T-helper 9 cell (primary cell): ENCODE data around the gene B3GAT2.

ENCODE experiments used
- DNase-seq: peaks from one replicate; pipeline ENCODE4 v3.0.0-alpha.2; 2020

Gene B3GAT2

GRCh38 chr6:70894001-70894400, 62.9 kb downstream of the B3GAT2 start:
- no peak for DNase-seq

DNA sequence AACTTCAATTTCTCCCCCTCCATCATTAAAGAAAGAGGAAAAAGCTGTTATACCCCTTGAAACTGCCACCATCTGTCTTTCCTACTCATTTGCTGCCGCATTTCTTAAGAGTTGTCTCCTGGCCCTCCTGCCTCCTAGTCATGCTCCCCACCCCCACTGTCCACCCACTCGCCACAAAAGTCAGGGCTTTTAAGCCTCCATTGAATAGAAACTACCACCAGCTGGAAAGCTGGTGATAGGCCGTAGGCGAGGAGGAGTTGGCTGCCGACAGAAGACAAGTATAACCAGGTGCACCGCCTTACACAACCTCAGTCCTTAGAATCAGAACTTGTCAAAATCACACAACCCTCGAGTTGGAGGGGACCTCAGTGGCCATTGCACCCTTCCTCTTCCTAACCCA, 67.6 kb downstream of the B3GAT2 start:
- DNase-seq = no peak

DNA sequence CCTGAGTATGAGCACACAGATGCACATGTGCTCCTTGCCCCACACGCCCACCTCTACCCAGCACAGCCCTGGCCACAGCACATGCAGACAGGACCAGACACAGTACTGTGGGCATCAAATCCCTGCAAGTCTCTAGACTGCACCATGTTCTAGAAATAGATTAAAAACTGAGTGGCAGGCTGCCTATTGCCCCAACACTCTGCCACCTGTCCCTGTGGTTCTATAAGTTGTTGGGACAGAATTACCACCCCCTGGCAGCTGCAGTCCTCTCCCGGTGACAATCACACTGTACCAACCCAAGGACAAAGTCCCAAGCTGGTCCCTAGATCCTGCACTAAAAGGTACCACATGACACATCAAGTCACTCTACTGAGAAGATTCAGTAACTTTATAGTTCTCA, 70.2 kb downstream of the B3GAT2 start:
- no peak for DNase-seq

DNA sequence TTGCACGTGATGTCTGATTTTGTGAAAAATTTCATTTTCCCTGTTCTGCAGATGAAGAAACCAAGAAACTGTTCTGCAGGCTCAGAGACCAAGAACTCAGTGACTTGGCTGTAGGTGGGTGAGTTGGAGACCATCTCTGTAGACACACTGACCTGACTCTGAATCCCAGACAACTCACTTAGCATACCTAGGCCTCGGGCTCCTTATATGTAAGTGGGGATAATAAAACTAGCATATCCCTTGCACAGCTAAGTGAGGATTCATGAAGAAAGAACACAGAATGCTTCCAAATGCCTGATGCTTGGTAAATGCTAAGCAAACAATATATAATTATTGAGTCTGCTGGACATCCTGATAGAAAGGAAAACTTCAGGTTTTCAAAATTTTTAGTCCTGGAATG, 70.8 kb downstream of the B3GAT2 start:
- DNase-seq = no peak

DNA sequence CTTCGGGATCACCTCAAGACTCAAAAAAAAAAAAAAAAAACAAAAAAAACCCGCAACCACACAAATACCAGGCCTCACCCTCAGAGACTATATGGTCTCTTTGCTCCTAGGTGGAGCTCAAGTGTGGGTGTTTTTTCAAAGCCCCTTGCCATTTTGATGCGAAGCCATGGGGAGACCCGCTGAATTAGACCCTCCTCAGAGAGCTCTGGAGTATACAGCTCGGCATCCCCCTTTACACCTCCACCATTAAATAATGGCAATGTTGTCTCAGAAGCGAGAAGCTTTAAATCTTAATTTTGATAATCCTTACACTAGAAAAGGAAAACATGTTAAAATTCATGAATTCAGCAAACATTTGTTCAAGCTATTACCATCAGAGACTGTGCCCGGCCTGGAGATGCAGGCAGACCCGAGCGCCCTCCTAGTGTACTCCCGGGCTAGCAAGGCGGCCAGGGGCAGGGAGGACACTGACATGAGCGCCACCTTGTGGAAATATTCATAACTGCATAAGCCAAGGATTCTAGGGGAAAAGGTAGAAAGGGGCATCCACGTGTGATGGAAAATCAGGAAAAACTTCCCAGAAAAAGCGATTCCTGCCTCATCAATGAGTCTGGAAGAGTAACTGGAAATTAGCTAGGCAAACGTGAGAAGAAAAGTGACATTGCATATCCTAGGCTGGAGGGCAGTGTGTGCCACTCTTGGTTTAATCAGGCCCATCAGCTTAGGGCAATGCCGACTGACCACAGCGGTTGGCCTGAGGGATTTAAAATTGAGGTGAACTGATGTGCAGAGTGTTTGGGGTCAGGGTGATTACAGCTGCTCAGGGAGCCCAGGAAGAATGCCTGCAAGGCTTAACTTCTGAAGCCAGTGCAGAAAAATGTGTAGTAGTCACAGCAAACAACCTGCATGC, 72.5 kb downstream of the B3GAT2 start:
- DNase-seq = peak; percentile 41

GRCh38 chr6:70879496-70879895, 77.4 kb downstream of the B3GAT2 start:
- DNase-seq = no peak

DNA sequence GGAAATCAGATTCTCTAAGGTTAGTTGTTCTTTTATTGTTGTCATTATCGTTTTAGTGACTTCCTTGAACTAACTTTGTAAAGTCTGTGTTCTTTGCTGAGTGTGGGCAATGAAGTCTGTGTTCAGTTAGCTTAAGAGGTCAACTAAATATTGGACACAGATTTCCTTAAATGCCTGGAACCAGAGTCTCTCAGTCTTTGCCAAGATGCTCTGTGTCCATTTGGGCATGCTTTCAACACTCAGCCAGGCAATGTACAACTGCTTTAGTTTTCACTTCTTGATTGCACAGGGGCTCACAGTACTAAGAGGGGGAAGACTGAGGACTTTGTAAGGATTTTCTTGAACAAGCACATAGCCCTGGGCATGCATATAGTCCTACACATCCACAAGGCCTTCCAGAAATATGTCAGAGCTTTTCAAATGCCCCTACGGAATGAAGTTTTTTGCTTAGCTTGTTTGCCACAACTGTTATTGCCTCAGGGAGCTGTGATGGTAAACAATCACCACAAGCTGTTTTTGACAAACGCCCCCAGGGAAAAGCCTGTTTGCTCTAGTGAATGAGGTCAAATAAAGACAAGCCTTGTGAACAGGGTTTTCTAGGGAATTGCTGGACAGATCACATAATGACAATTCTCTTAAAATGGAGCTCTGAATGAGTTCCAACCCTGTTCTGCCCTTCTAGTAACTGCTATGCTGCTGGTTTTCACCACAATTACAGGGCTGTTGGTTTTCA, 82.5 kb downstream of the B3GAT2 start:
- no peak for DNase-seq

DNA sequence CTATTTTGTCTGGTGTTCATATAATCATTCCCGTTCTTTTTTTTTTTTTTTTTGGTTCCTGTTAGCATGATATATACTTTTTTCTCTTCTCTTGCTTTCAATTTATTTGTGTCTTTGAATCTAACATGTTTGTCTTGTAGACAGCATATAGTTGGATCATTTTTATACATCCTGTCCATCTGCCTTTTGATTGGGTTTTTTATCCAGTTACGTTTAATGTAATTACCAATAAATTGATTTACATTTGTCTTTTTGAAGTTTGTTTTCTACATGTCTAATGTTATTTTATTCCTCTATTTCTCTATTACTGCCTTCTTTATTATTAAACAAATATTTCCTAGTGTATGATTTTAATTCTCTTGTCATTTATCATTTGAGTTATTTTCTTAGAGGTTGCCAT, 84.4 kb downstream of the B3GAT2 start:
- DNase-seq = no peak

GRCh38 chr6:70864401-70864800, 92.5 kb downstream of the B3GAT2 start:
- DNase-seq = no peak

DNA sequence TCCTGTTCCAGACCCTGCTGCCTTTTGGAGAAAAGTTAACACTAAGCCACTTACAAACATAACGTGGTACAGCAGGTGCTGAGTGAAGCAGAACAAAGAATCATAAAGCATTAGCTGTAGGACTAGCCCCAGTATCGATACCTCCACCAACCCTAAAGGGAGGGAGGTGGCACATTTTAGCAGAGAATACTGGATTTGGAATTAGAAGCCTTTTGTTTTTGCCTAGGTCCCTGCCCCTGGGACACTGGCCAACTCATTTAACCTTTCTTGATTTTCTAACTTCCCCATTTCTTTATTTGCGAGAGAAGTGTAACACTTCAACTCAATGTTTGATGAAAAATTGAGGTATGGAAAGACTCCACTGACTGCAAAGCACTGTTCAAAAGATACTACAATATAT, 93.5 kb downstream of the B3GAT2 start:
- DNase-seq = no peak

DNA sequence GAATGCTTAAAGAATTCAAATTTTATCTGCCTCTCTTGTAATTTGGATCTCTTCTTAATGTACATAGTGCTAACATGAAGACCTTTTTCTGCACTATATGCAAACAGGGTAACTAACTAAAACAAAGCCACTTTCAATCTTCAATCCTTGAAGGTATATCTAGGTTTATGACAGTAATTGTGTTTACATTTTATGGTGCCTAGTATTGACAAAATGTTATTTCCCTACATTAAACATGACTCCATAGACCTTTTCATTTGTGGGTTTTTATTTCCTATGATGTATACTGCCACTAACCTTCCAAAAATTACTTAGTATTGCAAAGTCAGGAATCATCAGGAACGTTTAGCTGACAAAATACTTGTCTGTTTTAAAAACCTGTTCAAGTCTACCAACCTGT, 95.9 kb downstream of the B3GAT2 start:
- no peak for DNase-seq

- DNase-seq = no peak
These were observed 96.8 kb downstream of the B3GAT2 start for GRCh38 chr6:70860045-70860444.

- DNase-seq = no peak
These were observed 99.3 kb downstream of the B3GAT2 start for GRCh38 chr6:70857387-70858077.

- DNase-seq = no peak
These were observed 104.1 kb downstream of the B3GAT2 start for GRCh38 chr6:70852667-70853246.

- no peak for DNase-seq
These were observed 107.4 kb downstream of the B3GAT2 start for GRCh38 chr6:70849348-70850069.

- DNase-seq = no peak
These were observed 109.5 kb downstream of the B3GAT2 start for GRCh38 chr6:70847106-70848084.

- no peak for DNase-seq
These were observed 110.5 kb downstream of the B3GAT2 start for GRCh38 chr6:70846207-70846835.

GRCh38 chr6:70844301-70844700, 112.6 kb downstream of the B3GAT2 start:
- DNase-seq = no peak

DNA sequence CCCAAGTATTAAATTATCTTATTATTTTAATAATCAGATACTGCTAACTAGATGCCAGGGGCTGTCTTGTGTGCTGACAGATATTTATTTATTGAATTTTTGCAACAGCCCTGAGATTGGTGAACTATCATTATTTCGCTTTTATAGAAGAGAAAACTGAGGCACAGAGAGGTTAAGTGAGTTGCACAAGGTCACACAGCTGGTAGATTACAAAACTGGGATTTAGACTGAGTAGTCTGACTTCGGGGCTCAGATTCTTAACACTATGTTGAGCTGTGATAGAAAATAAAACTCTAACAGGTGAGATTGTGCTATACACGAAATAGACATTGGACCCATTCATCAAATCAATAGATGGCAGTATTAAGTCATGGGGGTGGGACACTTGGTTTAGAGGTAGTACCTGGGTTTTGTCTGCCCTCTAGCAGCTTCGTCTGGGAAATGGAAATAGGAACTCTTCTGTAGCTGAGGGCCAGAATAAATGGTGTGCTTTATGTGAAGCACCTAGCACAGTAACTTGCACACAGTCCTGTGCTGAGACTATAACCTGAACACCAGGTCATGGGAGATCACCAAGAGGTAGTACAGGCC, 113.4 kb downstream of the B3GAT2 start:
- no peak for DNase-seq

- DNase-seq = no peak
These were observed 114.3 kb downstream of the B3GAT2 start for GRCh38 chr6:70842541-70842940.
